Fibroblast of the aortic adventitia (primary cell): ENCODE measurements around the gene MLPH. TPM values are rescaled to one million over a fixed set of nuclear protein-coding genes. Genes with fewer than 3 reads are reported as not detected.

Experiments used
- DNase-seq: peaks from one replicate; pipeline ENCODE4 v3.0.0-alpha.2; 2010; ENCODE audit warnings: low read depth
- H3K4me3 ChIP-seq: 2 replicates; pipeline ENCODE4 v1.5.1; 2011; ENCODE audit warnings: low read depth, mild to moderate bottlenecking, control low read depth, low read length, moderate library complexity
- CTCF ChIP-seq: IDR thresholded peaks from 2 replicates; pipeline ENCODE4 v1.5.1; 2011; ENCODE audit warnings: mild to moderate bottlenecking, low read length, control low read depth, inconsistent platforms; ENCODE audit not compliant: insufficient read depth
- total RNA-seq: library from RNA; depleted of rRNA; stranded (reverse); fragments of >200 nt; gene quantifications from 2 replicates; pipeline ENCODE4 v1.2.3, GENCODE V29; 2012; ENCODE audit warnings: low replicate concordance

Gene MLPH
- total RNA-seq, 1 donor: 5.2 TPM

DNA sequence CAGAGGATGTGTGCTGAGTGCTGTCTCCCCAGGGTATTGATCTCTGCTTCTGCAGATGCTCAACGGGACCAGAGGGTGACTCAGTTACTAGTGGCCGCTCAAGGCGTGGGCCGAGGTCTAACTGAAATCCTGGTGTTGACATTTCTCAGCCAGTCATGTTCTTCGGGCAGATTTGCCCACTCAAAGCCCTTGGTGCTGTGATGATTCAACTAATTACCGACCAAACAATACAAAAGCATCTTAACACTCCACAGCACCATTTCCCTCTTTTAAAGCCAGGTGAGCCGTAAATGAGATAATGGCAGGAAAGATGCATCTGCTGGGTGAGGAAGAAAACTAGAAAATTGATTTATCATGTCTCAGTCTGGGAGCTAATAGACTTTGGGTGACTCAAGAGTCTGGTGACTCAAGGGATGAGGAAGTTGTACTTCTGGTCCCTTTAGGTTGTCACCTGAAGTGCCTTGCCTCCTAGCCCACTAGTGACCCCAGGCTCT lies 46.7 kb downstream of the MLPH start:
- DNase-seq: no peak
- H3K4me3 ChIP-seq: no peak overlapping the region
- no peak for TF ChIP-seq CTCF

- DNase-seq: no peak
- TF ChIP-seq CTCF: no peak
- no peak overlapping the region for H3K4me3 ChIP-seq
These were observed 47.3 kb downstream of the MLPH start for GRCh38 chr2:237534380-237534779.

- H3K4me3 ChIP-seq: no peak overlapping the region
- TF ChIP-seq CTCF: no peak
- DNase-seq: no peak
These were observed 48.5 kb downstream of the MLPH start for GRCh38 chr2:237535385-237536082.

DNA sequence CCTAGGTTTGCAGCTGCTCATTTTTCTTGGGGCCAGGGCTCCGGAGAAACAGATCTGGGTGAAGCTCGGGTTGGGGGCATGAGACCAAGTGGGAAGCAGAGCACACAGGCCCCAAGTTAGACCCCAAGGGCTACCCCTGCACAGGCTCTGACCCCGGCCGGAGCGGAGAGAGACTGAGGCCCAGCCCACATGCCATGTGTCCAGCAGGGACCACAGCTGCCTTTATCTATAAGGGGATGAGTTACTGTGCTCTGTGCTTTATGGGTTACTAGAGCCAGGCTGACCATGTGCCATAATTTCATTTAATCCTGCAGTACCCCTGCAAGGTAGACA lies 49.0 kb downstream of the MLPH start:
- H3K4me3 ChIP-seq: no peak overlapping the region
- DNase-seq: no peak
- no peak for TF ChIP-seq CTCF

- DNase-seq: no peak
- H3K4me3 ChIP-seq: no peak overlapping the region
- no peak for TF ChIP-seq CTCF
These were observed 49.6 kb downstream of the MLPH start for GRCh38 chr2:237536617-237537016.

DNA sequence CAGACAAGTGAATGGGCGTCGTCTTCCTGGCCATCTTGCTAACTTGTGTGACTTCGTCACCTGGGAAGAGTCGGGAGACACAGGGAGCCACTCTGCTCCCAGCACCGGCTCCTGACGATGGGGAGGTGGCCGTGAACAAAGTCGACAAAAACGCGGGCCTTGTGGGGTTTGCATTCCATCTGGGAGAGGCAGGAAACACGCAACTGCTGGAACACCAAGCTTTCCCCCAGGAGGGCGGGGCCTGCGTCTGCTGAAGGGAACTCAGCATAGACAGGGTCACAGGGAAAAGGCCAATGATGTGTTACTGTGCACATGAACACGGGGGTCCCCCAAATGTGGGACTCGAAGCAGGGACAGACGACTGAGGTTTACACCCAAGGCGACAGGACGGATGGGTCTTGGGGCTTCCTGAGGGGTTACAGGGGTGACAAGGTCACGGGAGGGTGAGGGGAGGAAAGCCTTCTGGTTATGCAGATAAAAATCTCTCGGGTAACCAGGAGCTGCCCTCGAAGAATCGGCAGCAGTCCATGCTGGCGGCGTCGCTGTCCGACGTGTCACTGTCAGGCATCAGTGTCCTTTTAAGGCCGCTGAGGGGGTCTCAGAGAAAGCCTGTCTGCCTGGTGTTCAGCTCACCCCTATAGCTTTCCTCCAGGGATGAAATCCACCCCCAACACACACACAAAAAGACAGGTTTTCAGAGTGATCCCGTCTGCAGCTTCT lies 51.1 kb downstream of the MLPH start:
- DNase-seq: no peak
- no peak overlapping the region for H3K4me3 ChIP-seq
- no peak for TF ChIP-seq CTCF
